Measurements from ENCODE around the gene POLR3E.
A peak's percentile ranks its signal among the peaks of the same experiment; 100 is the strongest.

Gene POLR3E, protein sequence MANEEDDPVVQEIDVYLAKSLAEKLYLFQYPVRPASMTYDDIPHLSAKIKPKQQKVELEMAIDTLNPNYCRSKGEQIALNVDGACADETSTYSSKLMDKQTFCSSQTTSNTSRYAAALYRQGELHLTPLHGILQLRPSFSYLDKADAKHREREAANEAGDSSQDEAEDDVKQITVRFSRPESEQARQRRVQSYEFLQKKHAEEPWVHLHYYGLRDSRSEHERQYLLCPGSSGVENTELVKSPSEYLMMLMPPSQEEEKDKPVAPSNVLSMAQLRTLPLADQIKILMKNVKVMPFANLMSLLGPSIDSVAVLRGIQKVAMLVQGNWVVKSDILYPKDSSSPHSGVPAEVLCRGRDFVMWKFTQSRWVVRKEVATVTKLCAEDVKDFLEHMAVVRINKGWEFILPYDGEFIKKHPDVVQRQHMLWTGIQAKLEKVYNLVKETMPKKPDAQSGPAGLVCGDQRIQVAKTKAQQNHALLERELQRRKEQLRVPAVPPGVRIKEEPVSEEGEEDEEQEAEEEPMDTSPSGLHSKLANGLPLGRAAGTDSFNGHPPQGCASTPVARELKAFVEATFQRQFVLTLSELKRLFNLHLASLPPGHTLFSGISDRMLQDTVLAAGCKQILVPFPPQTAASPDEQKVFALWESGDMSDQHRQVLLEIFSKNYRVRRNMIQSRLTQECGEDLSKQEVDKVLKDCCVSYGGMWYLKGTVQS

DNA sequence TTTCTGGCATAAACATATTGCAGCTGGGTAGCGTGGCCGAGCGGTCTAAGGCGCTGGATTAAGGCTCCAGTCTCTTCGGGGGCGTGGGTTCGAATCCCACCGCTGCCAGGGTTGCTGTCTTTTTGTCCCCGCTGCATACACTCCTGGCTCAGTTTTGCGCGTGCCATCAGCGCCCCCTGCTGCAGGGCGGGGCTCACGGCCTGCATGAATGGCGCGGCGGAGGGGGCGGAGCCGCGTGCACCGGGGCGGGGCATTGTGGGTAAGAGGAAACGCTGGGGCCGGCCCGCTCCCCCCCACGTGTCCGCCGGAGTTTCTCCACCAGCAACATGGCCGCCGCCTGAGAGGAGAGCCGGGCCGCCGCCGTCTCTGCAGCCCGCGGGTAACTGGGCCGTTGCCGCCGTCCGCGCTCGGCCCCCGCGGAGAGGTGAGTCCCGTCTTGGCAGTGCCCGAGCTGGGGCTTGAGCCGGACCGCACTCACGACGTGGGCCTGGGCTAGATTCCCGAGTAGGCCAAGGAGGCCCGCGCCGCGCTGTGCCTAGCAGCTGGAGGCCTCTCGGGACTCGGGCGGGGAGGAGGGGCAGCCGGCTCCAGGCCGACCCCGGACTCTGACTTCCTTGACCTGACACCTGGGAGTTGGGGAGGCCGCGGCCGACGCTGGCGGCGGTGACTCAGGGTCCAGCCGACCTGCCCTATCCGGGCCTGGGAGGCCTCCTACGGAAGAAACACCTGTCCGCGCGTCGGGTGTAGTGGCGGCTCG is at the start of gene POLR3E:
TSS of gene POLR3E (plus strand) at position 296 of the 757 bp plus-strand sequence. CDS start 5,560 bp downstream, outside the sequence.
- DNase-seq (ENCODE audit: low spot score) = peak; percentile 90

- no peak for DNase-seq (ENCODE audit: low spot score)
Observed at GRCh38 chr16:22250522-22250921, 46.7 kb upstream of the POLR3E start.

DNA sequence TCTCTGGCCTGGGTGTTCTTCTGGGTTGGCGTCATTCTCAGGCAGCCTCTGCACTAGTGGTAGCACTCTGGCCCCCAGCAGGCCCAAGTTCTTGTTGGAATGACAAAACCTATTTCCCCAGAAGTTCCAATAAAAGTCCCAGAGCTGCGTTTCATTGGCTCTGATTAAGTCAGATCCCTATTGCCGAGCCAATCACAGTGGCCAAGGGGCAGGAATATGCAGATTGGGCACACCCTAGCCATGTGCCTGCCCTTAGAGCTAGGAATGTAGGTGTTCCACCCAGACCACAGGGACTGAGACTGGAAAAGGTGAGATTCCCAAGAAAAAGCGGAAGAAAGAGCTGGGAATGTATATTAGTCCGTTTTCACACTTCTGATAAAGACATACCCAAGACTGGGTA is 44.9 kb upstream of the POLR3E start:
- DNase-seq (ENCODE audit: low spot score) = no peak

- DNase-seq (ENCODE audit: low spot score) = no peak
Observed at GRCh38 chr16:22253272-22253671, 43.9 kb upstream of the POLR3E start.

DNA sequence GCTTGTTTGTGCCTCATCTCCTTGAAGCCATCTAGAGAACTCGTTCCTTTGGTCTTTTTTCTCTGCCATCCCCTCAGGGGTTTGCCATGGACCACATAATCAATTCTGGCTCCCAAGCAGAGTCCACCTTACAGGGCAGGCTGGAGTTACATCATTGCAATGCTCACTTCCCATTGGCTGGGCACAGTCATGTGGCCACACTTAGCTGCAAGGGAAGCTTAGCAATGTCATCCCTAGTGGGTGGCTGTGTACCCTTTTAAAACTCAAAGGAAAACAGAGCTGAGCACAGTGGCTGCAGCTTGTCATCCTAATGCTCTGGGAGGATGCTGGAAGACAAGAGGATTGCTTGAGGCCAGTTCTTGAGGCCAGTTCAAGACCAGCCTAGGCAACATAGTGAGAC is 41.9 kb upstream of the POLR3E start:
- DNase-seq (ENCODE audit: low spot score) = no peak

- DNase-seq (ENCODE audit: low spot score) = no peak
Observed at GRCh38 chr16:22257440-22257839, 39.8 kb upstream of the POLR3E start.

GRCh38 chr16:22260490-22260889 is 36.7 kb upstream of the POLR3E start:
- DNase-seq (ENCODE audit: low spot score) = no peak

DNA sequence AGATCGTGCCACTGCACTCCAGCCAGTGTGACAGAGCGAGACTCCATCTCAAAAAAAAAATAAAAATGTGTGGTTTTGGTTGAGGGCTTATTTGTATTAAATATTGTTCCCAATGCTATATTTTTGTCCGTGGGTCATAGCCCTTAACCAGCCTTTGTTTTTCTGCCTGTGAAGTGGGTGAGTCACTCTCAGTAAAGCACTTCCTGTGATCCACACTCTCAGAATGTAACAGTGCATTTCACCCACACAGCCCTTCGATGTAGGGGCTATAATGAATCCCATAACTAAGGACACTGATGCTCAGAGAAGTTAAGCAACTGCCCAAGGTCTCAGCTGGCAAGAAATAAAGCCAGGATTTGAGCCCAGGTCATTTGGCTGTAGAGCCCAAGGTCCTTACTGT is 34.7 kb upstream of the POLR3E start:
- no peak for DNase-seq (ENCODE audit: low spot score)

- DNase-seq (ENCODE audit: low spot score) = no peak
Observed at GRCh38 chr16:22264786-22265185, 32.4 kb upstream of the POLR3E start.

- no peak for DNase-seq (ENCODE audit: low spot score)
Observed at GRCh38 chr16:22265351-22265750, 31.9 kb upstream of the POLR3E start.

GRCh38 chr16:22266546-22266945 is 30.7 kb upstream of the POLR3E start:
- no peak for DNase-seq (ENCODE audit: low spot score)

DNA sequence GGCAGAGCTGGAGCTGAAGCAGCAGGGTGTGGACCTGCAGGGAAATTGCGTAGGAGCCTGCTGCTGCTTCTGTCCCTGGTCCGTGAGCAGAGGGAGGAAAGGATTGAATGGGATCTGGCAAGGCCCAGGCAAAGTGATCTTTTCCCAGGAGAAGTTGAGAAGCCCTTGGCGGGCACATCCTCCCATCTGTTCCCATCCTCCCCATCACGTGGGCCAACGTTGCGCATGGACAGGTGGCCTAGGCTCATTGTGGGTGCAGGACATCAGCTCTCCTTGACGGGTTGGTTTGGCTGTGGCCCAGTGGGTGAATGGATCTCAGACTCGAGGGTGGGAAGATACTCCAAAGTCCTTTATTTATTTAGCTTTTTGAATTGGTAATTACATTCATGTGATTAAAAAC is 29.4 kb upstream of the POLR3E start:
- no peak for DNase-seq (ENCODE audit: low spot score)

DNA sequence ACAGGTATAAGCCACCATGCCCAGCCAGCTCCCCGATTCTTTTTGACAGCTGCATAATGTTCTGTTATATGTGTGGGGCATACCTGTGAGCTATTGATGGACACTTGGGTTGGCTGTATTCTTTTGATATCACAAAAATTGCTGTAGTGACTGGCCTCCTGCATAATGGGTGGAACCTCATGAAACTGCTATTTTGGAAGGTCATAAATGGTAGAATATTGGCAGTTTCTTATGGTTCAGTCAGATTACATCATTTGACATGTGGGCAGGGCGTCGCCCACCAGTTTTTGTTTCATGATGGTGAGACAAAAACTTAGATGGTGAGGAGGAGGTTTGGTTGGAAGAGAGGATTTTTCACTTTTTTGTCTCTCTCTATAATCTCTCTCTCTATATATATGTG is 26.7 kb upstream of the POLR3E start:
- no peak for DNase-seq (ENCODE audit: low spot score)

DNA sequence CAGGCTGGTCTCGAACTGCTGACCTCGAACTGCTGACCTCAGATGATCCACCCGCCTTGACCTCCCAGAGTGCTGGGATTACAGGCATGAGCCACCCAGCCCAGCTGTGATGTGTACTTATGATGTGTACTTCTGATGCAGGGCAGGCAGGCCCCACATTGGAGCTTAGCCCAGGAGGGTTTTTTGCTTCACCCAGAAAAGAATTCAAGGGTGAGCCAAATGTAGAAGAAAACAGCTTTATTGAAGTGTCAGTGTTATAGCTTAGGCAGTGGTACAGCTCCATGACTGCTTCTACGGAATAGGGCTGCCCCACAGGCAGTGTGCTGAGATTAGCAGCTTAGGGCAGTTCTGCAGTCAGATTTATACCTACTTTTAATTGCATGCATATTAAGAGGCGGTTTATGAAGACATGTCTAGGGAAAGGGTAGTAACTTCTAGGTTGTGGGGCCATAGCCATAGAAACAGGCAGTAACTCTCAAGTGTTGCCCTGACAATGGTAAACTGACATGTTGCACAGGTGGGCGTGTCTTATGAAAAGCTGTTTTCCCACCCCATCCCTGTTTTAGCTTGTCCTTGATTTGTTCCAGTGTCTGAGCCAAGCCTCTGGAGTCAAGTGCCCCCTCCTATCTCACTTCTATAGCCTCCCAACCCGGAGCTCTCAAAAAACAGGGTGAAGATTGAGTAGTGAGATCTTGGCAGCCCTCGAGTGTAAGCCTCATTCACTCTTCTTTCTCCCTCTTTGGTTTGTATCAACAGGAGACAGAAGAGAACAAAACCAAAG is 24.1 kb upstream of the POLR3E start:
- no peak for DNase-seq (ENCODE audit: low spot score)

DNA sequence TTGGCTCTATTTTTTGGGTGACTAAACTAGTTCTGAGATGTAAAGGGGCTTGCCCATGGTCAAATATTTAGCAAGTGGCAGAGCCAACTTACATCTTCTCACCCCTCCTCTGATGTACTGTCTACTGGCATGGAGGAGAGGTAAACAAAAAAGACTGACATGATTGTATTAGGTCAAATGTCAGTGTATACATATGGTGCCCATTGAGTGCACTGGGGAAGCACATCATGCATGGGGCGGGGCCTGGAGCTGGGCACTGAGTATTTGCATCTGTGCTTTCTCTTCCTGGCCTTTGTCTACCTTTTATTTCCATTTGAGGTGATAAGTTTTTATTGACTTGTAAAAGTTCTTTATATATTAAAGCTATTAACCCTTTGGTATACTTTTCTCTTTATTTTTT is 22.3 kb upstream of the POLR3E start:
- DNase-seq (ENCODE audit: low spot score) = no peak

- no peak for DNase-seq (ENCODE audit: low spot score)
Observed at GRCh38 chr16:22278441-22279230, 18.6 kb upstream of the POLR3E start.

DNA sequence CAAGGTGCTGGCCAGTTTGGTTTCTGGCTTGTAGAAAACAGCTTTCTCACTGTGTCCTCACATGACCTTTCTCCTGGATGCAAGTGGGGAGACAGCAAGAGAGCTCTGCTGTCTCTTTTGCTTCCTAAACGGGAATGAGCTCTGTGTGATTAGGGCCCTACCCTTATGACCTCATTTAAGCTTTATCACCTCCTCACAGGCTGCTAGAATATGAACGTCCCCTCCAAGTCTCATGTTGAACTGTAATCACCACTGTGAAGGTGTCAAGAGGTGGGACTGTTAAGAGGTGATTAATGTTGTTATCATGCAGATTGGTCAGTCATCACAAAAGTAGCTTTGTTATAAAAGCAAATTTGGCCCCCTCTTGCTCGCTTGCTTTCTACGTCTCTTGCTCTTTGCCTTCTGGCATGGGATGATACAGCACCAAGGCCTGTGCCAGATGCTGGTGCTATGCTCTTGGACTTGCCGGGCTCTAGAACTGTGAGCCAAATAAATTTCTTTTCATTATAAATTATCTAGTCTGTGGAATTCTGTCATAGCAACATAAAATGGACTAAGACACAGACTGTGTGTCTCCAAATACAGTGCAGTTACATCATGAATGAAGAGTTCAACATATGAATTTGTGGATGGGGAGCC is 14.8 kb upstream of the POLR3E start:
- no peak for DNase-seq (ENCODE audit: low spot score)

GRCh38 chr16:22284637-22285036 is 12.6 kb upstream of the POLR3E start:
- no peak for DNase-seq (ENCODE audit: low spot score)

DNA sequence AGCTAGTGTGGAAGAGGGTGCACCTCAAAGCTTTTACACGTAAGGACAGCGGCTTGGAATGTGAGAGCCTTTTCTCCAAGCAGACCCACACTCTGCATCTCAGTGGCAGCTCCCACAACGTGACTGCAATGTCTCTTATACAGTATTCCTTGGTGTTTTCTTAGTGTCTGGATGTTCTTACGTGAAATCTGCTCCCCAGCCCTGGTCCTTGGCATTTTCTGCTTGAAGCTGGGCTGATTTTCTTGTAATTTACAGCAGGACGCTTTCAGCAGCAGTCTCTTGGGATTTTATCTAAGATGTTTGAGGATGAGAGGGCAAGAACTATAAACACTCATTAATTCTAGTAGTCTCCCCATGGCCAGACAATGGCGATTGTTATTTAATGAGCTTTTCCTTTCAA is 12.1 kb upstream of the POLR3E start:
- no peak for DNase-seq (ENCODE audit: low spot score)

GRCh38 chr16:22291020-22291419 is 6.2 kb upstream of the POLR3E start:
- DNase-seq (ENCODE audit: low spot score) = no peak

DNA sequence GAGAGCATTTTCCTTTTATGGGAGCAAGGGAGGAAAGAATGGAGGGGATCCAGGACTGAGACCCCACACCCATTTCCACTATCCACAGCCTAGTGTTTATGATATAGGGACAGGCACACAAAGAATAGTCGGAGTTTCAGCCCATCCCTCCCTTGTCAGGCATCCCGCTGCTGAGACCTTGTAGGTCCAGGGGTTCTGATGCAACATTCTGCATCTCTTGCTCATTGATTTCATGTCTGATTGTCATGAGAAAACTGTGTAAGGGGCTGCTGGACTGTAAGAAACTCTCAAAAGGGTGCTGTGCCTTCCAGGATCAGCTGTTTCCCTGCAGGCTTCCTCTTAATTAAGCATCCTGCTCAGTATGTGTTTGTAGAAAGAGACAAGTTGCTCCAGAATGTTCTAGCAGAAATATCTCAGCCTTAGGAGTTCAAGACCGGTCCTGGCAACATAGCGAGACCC is 5.3 kb upstream of the POLR3E start:
- DNase-seq (ENCODE audit: low spot score) = peak; percentile 24

Data from SW480 (cell line).